Posterior vena cava (tissue), 2 donors: Measurements from ENCODE around the gene SELENOO. TPM values are rescaled to one million over a fixed set of nuclear protein-coding genes. Genes with fewer than 3 reads are reported as not detected.

Source experiments
- DNase-seq: peaks from one replicate; pipeline ENCODE4 v3.0.0-alpha.2; 2020; ENCODE audit warnings: low spot score
- intact Hi-C, 2 donors: fragments of 100-400 bp; cut with DNase I; formaldehyde crosslinking; loops; one replicate each; pipeline versions ENCODE4 v1.14.1 to v1.14.2; 2022 to 2023
- total RNA-seq, 2 donors: library from RNA; stranded (reverse); fragmentation: NEBNext Ultra II Directional; extraction: Animal tissue kit (Norgen Biotek cat#: 25700); gene quantifications; one replicate each; pipeline ENCODE4 v1.2.1, GENCODE V29; 2021
- donor health status: DM: yes; HTN: yes; CAD: no.
- donor health status: DM: yes; HTN: yes; CAD: no.

SELENOO gene
- total RNA-seq, 2 donors from 2014 or later: 10.8 to 11.9 TPM

- intact Hi-C loops: loop anchor here in 1 of 2 donors (5.0 to 10.0 kb wide), 2 partner anchors 230 to 282 kb away; partner anchors contain the start of genes PIM3 and SBF1
- DNase-seq: peak; percentile 99
These were observed 43.8 kb downstream of the SELENOO start, which contains the start of gene TUBGCP6 for GRCh38 chr22:50244420-50245213. Gene TUBGCP6, minus strand, starts transcription at chr22:50245023. Its CDS starts 564 bp downstream, at chr22:50244459.

- intact Hi-C loops: loop anchor here in 1 of 2 donors (10.0 kb wide), 1 partner anchor 229 kb away; the partner anchor contains the start of gene SBF1
- no peak for DNase-seq
These were observed 44.6 kb downstream of the SELENOO start for GRCh38 chr22:50245214-50246072.

DNA sequence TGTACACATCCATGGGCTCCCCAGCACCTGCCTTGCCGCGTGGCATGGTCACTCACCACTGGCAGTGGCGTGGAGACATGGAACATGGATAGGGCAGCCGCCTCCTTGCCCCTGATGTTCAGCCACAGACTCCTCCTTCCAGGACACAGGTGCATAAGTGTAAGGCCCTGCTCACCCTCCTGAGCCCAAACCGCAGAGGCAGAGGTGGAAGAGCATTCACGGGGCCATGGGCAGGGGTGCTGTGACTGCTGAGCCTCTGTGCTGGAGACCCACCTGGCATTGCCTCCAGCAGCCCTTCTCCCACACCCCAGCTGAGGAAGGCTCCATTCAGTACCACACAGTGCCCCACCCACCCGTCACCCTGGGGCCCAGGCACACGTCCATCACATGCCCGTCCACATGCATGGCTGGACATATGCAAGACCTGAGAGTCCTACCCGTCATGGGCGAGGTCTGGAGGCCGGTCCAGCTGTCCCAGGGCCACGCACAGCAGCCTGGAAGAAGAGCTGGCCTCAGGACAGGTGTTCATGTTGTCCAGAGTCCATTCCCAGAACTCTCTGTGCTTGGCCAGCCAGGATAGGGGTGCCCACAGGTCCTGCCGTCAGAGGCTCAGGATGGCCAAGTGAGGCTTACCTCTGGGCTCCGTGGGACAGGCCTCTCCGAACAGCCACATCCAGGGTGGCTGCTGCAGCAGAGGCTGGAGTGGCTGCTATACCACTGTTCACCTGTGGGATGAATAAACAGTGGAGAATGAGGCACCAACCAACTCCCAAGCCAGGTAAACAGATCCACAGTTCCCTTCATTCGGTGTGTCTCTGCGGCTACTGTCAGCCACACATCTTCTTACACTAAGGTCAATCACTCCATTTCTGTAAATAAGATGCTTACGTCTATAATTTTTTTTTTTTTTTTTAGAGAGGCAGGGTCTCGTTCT is 45.7 kb downstream of the SELENOO start:
- DNase-seq: no peak
- intact Hi-C loops: loop anchor here in 1 of 2 donors (10.0 kb wide), 1 partner anchor 228 kb away; the partner anchor contains the start of gene SBF1

DNA sequence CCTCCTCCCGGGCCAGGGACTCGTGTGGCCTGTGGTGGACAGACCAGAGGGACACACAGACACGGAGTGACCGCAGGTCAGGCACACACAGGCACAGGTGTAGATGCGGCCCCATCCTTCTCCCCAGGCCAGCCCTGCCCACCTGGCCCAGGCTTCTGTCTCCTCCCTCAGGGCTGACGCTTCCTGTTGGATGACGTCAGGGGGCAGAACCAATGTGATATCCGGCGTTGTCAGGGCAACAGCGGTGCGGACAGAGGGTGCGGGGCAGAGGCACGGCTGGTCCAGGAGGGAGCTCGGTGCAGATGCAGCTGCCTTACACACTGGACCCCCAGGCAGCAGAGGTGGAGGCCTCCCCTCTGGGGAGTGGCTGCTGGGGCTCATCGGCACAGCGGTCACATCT is 46.9 kb downstream of the SELENOO start:
- intact Hi-C loops: loop anchor here in 1 of 2 donors (10.0 kb wide), 1 partner anchor 227 kb away; the partner anchor contains the start of gene SBF1
- no peak for DNase-seq

GRCh38 chr22:50248196-50249081 is 47.6 kb downstream of the SELENOO start:
- no peak for DNase-seq

DNA sequence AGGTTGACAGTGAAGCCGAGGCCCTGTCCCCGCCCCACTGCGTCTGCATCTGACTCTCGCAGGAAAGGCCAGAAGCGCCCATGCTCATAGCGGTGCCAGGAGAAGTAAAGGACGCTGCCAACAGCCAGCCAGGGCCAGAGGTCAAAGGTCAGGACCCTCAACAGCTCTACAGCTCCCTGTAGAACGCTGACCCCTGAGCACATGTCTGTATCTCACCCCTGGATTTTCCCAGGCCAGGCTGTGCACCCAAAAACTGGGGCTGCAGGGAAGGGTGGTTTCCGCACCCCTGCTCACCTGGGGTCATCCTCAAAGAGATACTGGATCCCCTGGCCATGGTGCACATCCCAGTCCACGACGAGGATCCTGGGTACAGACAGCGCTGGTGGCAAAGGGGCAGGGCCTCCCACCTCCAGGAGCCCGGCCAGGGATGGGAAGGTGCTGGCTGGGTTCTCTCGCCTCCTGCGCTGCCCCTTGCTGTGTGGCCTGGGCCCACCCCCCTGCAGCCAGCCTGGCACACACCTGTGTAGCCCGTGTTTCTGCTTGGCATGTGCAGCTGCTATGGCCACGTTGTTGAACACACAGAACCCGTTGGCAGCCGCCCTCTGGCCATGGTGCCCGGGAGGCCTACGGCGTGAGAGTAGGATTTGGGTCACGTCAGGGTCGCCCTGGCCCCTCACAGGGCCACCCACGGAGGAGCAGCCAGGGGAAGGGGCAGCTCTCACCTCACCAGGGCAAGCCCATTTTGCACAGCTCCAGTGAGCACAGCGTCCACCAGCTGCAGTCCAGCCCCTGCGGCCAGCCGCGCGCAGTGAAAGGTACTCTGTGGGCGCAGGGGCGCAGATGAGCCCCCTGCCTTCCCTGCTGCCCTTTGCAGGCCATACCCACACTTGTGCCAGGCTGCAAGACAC is 48.8 kb downstream of the SELENOO start:
- DNase-seq: no peak
- intact Hi-C loops: loop anchor here (5.0 to 10.0 kb wide), 3 partner anchors 93 to 255 kb away; partner anchors contain the start of genes LMF2 (in 1 of the 2), NCAPH2 (in 1 of the 2), PPP6R2 (in 1 of the 2) and SBF1 (in 1 of the 2)

More at GRCh38 chr22:50248196-50249081, 47.6 kb downstream of the SELENOO start:
- intact Hi-C loops: loop anchor here in 1 of 2 donors (10.0 kb wide), 1 partner anchor 226 kb away; the partner anchor contains the start of gene SBF1

- intact Hi-C loops: loop anchor here in 1 of 2 donors (5.0 to 10.0 kb wide), 2 partner anchors 92 to 255 kb away; partner anchors contain the start of genes LMF2, NCAPH2 and PPP6R2
- DNase-seq: no peak
These were observed 49.4 kb downstream of the SELENOO start for GRCh38 chr22:50250249-50250554.

- DNase-seq: peak; percentile 95
These were observed 50.0 kb downstream of the SELENOO start, which contains the start of gene HDAC10 for GRCh38 chr22:50250555-50251476. Gene HDAC10, minus strand, starts transcription at chr22:50251265. Its CDS starts 233 bp downstream, at chr22:50251032.

DNA sequence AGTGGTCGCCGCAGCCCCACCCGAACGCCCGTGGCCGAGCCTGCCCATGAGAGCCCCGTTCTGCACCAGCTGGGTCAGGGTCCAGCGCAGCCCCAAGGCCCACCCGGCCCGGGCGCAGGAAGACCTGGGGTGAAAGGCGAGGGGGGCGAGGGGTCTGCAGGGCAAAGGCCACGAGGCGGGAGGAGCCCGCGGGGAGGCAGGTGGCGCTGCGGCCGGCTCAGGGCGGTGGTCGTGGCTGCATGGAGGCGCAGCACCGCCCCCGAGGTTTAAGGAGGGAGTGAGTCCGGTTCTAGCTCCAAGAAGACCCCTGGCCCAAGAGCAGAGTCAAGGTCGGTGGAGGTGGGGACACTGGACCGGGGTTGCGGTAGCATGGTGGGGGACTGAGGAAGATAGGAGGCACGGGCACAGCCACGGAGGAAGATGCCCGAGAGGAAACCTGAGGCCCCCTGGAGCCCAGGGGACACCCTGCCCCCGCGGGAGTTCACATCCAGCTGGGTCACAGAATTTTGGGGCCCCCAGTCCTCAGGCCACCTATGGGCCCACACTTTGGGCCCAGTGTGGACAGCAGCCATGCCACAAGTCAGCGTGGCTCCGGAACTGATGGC is 50.8 kb downstream of the SELENOO start:
- intact Hi-C loops: loop anchor here in 1 of 2 donors (5.0 to 10.0 kb wide), 2 partner anchors 91 to 253 kb away; partner anchors contain the start of genes LMF2, NCAPH2 and PPP6R2
- no peak for DNase-seq

More at GRCh38 chr22:50250555-50251476, 50.0 kb downstream of the SELENOO start, which contains the start of gene HDAC10:
- intact Hi-C loops: loop anchor here in 1 of 2 donors (5.0 to 10.0 kb wide), 2 partner anchors 91 to 254 kb away; partner anchors contain the start of genes LMF2, NCAPH2 and PPP6R2

- intact Hi-C loops: loop anchor here in 1 of 2 donors (5.0 to 10.0 kb wide), 2 partner anchors 90 to 252 kb away; partner anchors contain the start of genes LMF2, NCAPH2 and PPP6R2
- no peak for DNase-seq
These were observed 51.6 kb downstream of the SELENOO start for GRCh38 chr22:50252082-50253045.

- intact Hi-C loops: loop anchor here in 1 of 2 donors (5.0 to 10.0 kb wide), 2 partner anchors 89 to 252 kb away; partner anchors contain the start of genes LMF2, NCAPH2 and PPP6R2
- DNase-seq: no peak
These were observed 52.5 kb downstream of the SELENOO start for GRCh38 chr22:50253046-50253915.

DNA sequence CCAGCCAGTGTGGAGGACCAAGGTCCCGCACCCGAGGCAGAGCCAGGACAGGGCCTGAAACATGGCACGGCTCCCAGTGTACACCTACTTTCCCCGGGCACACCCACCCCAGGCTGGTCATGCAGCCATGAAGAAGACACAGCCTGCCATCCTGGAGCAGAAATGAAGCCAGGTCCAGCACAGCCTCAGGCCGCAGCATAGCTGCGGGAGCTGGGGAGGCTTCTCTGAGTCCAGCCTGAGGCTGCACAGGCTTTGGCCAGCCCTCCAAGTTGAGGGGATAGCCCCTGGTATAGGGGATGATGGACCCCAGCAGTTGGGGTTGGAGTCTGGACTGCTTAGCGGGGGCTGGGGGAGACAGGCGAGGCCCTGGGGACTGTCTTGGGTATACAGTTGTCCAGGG is 53.1 kb downstream of the SELENOO start:
- DNase-seq: no peak
- intact Hi-C loops: loop anchor here in 1 of 2 donors (5.0 to 10.0 kb wide), 2 partner anchors 88 to 251 kb away; partner anchors contain the start of genes LMF2, NCAPH2 and PPP6R2
